GM12801 (cell line): Measurements from ENCODE around the gene NRSN2.

Experiments used
- CTCF ChIP-seq: IDR thresholded peaks from one replicate; pipeline ENCODE4 v1.5.1; 2011; ENCODE audit warnings: control low read depth; ENCODE audit not compliant: insufficient read length; ENCODE audit errors: extremely low read depth

NRSN2 gene

DNA sequence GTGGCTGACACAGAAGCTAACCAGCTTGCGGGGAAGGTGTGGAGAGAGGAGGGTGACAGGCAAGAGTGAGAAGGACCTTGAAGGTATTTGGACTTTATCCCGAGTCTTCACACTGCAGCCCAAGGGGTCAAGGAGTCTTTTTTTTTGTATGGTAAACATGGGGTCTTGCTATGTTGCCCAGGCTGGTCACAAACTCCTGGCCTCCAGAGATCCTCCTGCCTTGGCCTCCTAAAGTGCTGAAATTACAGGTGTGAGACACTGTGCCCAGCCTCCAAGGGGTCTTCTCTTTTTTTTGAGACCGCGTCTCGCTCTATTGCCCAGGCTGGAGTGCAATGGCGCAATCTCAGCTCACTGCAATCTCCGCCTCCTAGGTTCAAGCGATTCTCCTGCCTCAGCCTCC is 12.3 kb upstream of the NRSN2 start:
- TF ChIP-seq CTCF, result no peak

DNA sequence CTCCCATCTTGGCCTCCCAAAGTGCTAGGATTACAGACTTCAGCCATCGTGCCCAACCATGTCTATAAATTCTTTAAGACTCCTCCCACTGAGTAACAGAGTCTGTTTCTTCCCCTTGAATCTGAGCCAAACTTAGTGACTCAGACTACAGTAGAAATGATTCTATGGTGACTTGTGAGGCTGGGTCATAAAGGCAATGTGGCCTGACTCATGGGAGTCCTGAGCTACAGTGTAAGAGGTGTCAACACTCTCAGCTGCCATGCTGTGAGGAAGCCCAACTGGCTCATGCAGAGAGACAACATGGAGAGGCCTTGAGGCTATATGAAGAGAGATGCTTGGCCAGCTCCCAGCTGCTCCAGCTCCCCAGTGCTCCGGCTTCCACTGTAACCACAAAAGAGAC is 5.2 kb upstream of the NRSN2 start:
- no peak for TF ChIP-seq CTCF

DNA sequence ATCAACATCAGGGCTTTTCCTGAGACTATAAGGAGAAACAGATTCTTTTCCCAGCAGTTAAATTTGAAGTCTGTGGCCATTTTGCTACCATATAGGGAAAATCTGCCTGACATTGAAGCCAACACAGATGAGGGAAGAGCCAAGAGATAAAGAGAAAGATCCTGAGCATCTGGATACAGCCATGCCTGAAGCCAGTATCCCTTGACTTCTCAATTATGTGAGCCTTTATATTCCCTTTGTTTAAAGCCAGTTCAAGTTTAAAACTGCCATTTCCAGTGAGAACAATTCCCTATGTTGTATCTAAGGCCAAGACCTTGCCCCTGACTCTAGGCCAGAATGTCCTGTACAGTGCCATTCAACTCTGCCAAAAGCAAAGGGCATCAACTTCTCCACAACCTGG is 3.8 kb upstream of the NRSN2 start:
- TF ChIP-seq CTCF, result no peak

GRCh38 chr20:346033-346639 is 775 bp upstream of the NRSN2 start:
- no peak for TF ChIP-seq CTCF

- TF ChIP-seq CTCF, result no peak
Observed at GRCh38 chr20:347317-347639, 367 bp downstream of the NRSN2 start.

- no peak for TF ChIP-seq CTCF
Observed at GRCh38 chr20:347640-348484, 951 bp downstream of the NRSN2 start.

GRCh38 chr20:348972-349841 is 2.3 kb downstream of the NRSN2 start:
- no peak for TF ChIP-seq CTCF
